HG03521 (cell line): ENCODE measurements around the gene GLRX5.
A peak's percentile ranks its signal among the peaks of the same experiment; 100 is the strongest.

ENCODE experiments used
- ATAC-seq: cut with Tn5 transposase; IDR thresholded peaks from one replicate; pipeline ENCODE4 v1.9.1; 2021; ENCODE audit warnings: mild to moderate bottlenecking, moderate library complexity; ENCODE audit not compliant: unreplicated experiment

The GLRX5 gene

GRCh38 chr14:95534299-95535225 lies at the start of gene GLRX5:
Gene GLRX5 (plus strand): TSS chr14:95535050. CDS start chr14:95535090, 40 bp downstream.
- peak; percentile 88 for ATAC-seq

- ATAC-seq = no peak
Measured at GRCh38 chr14:95485222-95485819, 49.5 kb upstream of the GLRX5 start.

- no peak for ATAC-seq
Measured at GRCh38 chr14:95486875-95487668, 47.8 kb upstream of the GLRX5 start.

- no peak for ATAC-seq
Measured at GRCh38 chr14:95487669-95488084, 47.2 kb upstream of the GLRX5 start.

DNA sequence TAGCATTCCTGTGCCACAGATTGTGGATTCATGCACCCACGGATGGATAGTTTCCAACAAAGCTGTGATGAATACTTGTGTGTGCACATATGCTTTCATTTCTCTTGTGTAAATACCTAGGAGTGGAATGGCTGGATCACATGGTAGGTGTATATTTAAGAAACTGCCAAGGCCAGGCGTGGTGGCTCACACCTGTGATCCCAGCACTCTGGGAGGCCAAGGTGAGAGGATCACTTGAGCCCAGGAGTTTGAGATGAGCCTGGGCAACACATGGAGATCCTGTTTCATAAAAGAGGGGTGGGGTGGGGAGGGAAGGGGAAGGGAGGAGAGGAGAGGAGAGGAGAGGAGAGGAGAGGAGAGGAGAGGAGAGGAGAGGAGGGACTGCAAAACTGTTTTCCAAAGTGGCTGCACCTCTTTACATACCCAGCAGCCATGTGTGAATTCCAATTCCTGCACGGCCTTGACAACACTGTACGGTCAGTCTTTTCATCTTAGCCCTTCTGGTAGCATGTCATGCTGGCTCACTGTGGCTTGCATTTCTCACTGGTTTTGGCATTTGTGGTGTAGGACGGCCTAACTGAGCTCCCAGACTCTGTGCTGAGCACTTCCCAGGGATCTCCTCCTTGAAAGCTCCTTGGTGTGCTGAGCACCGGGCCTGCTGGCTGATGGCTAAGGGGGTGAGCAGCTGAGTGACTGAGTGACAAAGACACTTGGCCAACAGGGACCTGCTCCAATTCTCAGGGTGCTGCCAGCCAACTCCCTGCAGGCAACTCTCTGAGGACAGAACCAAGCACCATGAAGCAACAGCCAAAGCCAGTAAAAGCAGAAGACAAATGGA lies 46.3 kb upstream of the GLRX5 start:
- ATAC-seq = no peak

- no peak for ATAC-seq
Measured at GRCh38 chr14:95489214-95490137, 45.4 kb upstream of the GLRX5 start.

- ATAC-seq = no peak
Measured at GRCh38 chr14:95490138-95490509, 44.7 kb upstream of the GLRX5 start.

DNA sequence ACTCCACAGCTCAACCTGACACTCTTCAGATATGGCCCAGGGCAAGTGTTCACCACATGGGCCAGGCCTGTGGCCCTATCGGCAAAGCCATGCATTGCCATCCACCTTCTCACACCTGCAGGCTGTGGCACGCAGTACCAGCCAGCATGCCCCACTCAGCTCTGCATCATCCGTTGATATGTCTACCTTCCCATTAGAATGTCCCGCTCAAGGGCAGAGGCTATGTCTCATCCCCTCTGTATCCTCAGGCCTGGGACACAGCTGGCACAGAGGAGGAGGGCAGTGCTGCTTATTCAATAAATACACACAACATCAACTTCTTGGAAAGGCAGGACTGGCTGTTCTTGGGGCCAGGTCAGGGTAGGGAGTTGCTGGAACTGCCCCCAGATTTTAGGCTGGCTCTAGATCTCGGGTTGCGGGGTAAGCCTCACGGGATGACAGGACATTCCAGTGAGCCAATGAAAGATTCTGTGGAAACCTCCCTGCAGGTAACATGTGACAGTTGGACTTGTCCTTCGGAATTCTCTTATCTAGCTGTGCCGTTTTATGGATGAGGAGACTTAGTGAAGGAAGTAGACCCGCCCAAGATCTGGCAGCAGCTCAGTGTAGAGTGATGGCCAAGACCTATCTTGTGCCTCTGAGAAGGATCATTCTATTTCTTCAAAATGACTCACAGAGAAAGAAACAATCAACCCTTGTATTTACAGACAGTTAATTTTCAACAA lies 44.0 kb upstream of the GLRX5 start:
- no peak for ATAC-seq

- no peak for ATAC-seq
Measured at GRCh38 chr14:95491936-95492608, 42.8 kb upstream of the GLRX5 start.

DNA sequence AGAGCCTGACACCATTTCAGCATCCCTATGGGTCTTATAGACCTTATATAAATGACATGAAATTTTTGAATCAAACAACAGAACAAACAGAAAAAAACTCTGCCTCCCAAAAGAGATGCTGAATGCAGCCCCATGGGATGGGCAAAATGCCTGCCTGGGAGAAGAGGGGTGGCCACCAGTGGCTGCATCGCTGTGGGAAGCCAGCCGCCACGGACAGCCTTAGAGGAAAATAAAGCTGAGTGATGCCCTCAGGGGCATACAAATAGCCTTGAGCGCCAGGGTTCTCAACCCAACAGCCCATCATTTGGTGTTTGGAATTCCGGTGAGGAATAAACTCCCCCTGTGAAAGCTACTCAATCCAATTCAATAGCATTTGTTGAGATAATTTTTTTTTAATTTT lies 41.3 kb upstream of the GLRX5 start:
- no peak for ATAC-seq

DNA sequence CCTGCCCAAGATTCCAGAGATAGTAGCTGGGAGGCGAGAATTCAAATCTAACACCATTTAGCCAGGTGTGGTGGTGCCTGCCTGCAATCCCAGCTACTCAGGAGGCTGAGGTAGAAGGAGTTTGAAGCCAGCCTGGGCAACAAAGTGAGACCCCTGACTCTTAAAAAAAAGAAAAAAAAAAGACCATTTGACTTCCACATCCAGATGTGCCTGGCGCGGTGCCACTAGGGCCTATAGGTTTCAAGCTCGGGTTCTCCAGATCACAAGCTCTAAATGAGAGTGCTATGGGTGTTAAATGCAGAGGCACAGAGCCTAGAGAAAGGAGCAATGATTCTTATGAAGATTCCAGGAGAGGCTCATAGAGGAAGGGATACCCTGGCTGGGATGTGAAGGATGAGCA lies 40.9 kb upstream of the GLRX5 start:
- no peak for ATAC-seq

GRCh38 chr14:95494456-95494855 lies 40.4 kb upstream of the GLRX5 start:
- ATAC-seq = no peak

GRCh38 chr14:95495076-95495475 lies 39.8 kb upstream of the GLRX5 start:
- ATAC-seq = no peak

DNA sequence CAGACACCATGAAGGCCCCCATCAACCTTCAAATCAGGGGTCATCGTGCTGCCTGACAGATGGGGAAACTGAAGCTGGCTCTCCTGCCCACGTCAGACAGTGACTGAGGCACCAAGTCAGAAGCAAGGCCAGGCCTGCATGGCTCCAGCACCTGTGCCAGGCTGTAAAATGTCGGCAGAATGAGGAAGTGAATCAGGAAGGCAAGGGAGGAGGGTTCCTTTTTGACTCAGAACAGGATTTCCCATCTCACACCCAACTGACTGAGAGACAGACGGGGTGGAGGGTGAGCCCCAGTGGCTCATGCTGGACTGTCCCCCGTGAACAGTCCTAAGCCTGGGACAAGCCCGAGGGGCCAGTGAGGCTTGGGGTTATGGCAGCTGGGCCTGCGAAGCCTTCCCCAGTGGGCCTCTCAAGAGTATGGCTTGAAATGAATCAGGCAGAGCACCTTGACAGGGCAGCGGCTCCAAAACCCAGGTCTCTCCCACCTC lies 39.3 kb upstream of the GLRX5 start:
- peak; percentile 79 for ATAC-seq

- peak; percentile 5 for ATAC-seq
Measured at GRCh38 chr14:95496111-95496681, 38.7 kb upstream of the GLRX5 start.

- no peak for ATAC-seq
Measured at GRCh38 chr14:95496690-95497259, 38.1 kb upstream of the GLRX5 start.

GRCh38 chr14:95497561-95498011 lies 37.3 kb upstream of the GLRX5 start:
- no peak for ATAC-seq
